ENCODE results near the gene MRPS24.
"Not testable (repeated sequence)": the region's sequence is repeated elsewhere in the genome, so short reads cannot be mapped to it uniquely, and the experiment has no call there.

Gene MRPS24

GRCh38 chr7:43869006-43869866 lies at the start of gene MRPS24:
TSS of gene MRPS24 (minus strand) at chr7:43869517. CDS start at chr7:43869495, 22 bp downstream.
- DNase-seq: peak; percentile 91 to 94

GRCh38 chr7:43915907-43916306 lies 46.6 kb upstream of the MRPS24 start:
- no peak for DNase-seq

GRCh38 chr7:43914795-43915194 lies 45.5 kb upstream of the MRPS24 start:
- DNase-seq: no peak

GRCh38 chr7:43906331-43907010 lies 37.2 kb upstream of the MRPS24 start, which contains the start of gene URGCP:
TSS of gene URGCP (minus strand) at chr7:43906596. CDS start at chr7:43906575, 21 bp downstream.
- DNase-seq: peak; percentile 32 to 34

GRCh38 chr7:43905956-43906330 lies 36.6 kb upstream of the MRPS24 start:
- DNase-seq: peak in 1 of 2 donors; percentile 34

- no peak for DNase-seq
These were observed 36.1 kb upstream of the MRPS24 start for GRCh38 chr7:43905209-43905946.

- no peak for DNase-seq
These were observed 35.4 kb upstream of the MRPS24 start for GRCh38 chr7:43904533-43905208.

GRCh38 chr7:43902542-43903054 lies 33.3 kb upstream of the MRPS24 start:
- no peak for DNase-seq

- DNase-seq: not testable (repeated sequence)
These were observed 29.3 kb upstream of the MRPS24 start for GRCh38 chr7:43898571-43898970.

GRCh38 chr7:43895847-43896415 lies 26.6 kb upstream of the MRPS24 start:
- DNase-seq: no peak

- no peak for DNase-seq
These were observed 22.0 kb upstream of the MRPS24 start for GRCh38 chr7:43891069-43891955.

- no peak for DNase-seq
These were observed 21.2 kb upstream of the MRPS24 start for GRCh38 chr7:43890468-43890867.

GRCh38 chr7:43888993-43889945 lies 20.0 kb upstream of the MRPS24 start:
- DNase-seq: no peak

- DNase-seq: no peak
These were observed 15.3 kb upstream of the MRPS24 start for GRCh38 chr7:43884617-43885016.

GRCh38 chr7:43884209-43884608 lies 14.9 kb upstream of the MRPS24 start:
- no peak for DNase-seq

GRCh38 chr7:43880596-43880995 lies 11.3 kb upstream of the MRPS24 start:
- no peak for DNase-seq

- DNase-seq: no peak
These were observed 10.2 kb upstream of the MRPS24 start for GRCh38 chr7:43879477-43879876.

- no peak for DNase-seq
These were observed 9.6 kb upstream of the MRPS24 start for GRCh38 chr7:43878867-43879266.

GRCh38 chr7:43877968-43878864 lies 8.9 kb upstream of the MRPS24 start:
- no peak for DNase-seq

Measured in hippocampal formation (tissue), 2 donors.